Measurements from ENCODE around the gene RNU1-2.
A peak's percentile ranks its signal among the peaks of the same experiment; 100 is the strongest.
"Not testable (repeated sequence)": the region's sequence is repeated elsewhere in the genome, so short reads cannot be mapped to it uniquely, and the experiment has no call there.

RNU1-2 gene

GRCh38 chr1:16888860-16889816 is 6.6 kb upstream of the RNU1-2 start:
- DNase-seq = peak; percentile 84

DNA sequence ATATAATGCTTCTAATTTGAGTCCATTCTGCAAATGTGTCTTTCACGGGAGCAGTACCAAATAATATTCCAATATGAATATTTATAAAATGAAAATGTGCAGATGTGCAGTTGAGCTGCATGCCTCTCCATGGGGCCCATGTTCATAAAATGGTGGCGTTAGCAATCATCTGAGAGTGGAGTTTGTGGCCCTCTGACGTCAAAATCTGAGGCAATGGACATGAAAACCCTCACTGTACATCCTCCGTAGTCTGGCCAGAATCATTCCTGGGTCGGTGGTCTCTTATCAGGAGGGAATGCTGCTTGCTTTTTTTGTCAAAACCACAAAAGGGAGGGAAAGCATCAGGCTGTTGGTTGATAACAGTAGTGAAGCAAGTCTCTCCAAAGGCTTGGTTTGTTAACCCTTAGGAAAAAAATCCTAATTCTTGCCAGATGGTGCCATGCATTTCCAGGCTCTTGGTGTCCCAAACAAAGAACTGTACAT is 5.2 kb upstream of the RNU1-2 start:
- not testable (repeated sequence) for DNase-seq

- not testable (repeated sequence) for DNase-seq
Measured at GRCh38 chr1:16891057-16891456, 4.7 kb upstream of the RNU1-2 start.

- not testable (repeated sequence) for DNase-seq
Measured at GRCh38 chr1:16892978-16893525, 2.7 kb upstream of the RNU1-2 start.

DNA sequence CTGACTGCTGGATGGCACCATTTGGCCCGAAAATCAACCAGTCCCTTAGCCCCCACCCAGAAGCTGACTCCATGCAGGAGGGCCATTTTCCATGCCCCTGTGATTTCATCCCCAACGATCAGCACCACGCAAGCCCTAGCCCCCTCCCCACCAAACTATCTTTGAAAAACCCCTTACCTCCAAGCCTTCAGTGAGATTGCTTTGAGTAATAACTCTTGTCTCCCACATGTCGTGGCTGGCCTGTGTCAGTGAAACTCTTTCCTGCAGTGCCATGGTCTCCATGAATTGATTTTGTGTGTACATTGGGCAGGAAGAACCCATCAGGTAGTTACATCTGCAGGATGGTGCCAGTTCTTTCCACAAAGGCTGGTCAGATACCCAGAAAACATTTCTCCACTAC is 2.0 kb upstream of the RNU1-2 start:
- not testable (repeated sequence) for DNase-seq

GRCh38 chr1:16894338-16894737 is 1.4 kb upstream of the RNU1-2 start:
- DNase-seq = not testable (repeated sequence)

DNA sequence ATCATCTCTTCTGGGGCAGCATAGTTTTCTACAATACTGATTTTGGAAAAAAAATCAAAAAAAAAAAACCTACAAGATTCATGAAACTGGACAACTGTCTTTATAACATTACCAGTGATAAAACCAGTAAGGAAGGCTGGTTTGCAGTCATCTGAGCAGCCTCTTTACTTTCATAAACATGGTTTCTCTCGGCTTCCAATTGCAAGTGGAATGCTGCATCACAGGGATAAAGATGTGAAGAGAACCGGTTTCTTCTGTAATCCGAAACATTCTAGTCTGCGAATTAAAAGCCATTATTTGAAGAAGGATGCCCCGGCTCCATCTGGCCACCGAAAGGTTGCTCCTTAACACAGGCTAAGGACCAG is 565 bp upstream of the RNU1-2 start:
- DNase-seq = not testable (repeated sequence)

- DNase-seq = peak; percentile 79
Measured at GRCh38 chr1:16896316-16897055, 706 bp downstream of the RNU1-2 start.

- not testable (repeated sequence) for DNase-seq
Measured at GRCh38 chr1:16897653-16898052, 1.9 kb downstream of the RNU1-2 start.

DNA sequence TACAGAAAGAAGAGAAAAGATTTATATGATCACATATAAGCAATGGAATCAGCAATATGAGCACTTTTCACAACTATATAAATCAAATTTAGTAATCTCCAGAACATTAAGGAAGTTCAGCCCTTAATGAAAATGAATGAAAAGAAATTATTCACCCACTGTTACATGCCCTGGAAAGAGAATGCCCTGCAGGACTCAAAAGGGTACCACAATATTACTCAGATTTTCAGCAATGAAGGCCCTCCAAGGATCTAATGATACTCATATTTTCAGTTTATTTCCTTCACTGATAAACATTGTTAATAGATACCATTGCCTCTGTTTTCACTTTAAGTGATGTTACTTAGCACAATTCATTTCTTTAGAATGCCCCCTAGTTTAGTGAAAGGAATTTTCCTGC is 2.5 kb downstream of the RNU1-2 start:
- not testable (repeated sequence) for DNase-seq

DNA sequence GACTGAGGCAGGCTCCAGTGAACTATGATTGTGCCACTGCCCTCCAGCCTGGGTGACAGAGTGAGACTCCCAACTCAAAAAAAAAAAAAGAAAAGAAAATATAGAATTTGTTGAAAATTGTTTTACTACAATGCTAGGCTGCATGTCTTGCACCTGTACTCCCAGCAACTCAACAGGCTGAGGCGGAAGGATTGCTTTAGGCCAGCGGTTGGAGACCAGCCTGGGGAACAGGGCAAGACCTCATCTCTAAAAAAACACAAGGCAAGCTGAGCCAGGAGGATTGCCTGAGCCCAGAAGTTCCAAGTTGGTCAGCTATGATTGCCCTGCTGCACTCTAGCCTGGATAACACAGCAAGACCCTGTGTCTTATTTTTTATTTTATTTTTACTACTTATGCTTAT is 3.2 kb downstream of the RNU1-2 start:
- not testable (repeated sequence) for DNase-seq

DNA sequence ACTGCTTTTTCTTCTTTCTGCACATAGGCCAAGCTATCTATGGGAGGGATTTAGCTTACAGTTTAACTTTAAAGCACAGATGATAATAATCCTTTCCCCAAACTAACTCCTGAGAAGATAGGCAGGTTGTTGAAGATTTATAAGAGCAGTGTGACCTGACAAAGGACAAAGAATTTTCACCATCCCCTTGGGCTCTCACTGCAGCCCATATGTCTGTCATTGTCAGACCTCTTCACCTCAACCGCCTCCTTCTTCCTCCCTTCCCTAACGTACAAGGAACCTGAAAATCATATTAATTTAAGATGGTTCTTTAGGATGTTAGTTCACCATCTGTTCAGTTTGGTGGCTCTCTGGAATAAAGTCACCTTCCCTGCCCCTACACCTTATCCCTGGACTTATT is 5.0 kb downstream of the RNU1-2 start:
- no peak for DNase-seq

- DNase-seq = not testable (repeated sequence)
Measured at GRCh38 chr1:16901371-16901770, 5.6 kb downstream of the RNU1-2 start.

DNA sequence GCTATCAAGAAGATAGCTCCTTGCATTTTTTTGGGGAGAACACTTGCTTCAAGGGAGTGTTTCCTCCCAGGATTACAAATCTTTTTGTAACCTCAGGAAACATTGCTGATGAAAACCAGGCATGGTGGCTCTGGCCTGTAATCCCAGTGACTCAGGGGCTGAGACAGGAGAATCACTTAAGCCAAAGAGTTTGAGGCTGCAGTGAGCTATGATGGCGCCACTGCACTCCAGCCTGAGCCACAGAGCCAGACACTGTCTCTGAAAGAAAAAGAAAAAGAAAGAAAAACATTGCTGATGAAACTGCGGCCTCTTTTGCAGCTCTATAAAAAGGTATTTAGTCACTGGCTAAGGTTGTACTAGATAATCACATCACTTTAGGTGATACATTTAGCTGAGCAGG is 7.3 kb downstream of the RNU1-2 start:
- peak; percentile 45 for DNase-seq

GRCh38 chr1:16903458-16903796 is 7.6 kb downstream of the RNU1-2 start:
- peak; percentile 38 for DNase-seq

DNA sequence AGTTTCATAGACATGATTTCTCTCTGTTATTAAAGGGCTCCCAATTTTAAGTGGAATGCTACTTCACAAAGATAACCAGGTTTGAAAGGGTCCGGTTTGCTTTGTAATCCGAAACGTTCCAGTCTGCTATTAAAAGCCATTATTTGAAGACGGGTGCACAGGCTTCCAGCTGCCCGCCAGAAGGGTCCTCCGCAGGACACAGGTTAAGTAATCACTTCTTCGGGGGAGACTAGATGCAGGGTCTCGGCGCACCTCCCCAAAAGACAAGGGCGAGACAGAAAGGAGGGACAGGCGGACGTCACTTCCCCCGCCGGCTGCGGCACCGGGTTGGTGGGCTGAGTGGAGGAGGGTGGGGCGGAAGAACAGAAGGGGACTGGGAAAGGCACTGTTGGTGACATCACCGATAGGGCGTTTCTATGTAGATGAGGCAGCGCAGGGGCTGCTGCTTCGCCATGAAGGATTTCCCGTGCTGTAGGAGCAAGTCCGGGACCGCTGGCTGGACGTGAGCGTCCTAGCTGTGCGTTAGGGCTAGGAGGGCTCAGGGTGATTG is 8.9 kb downstream of the RNU1-2 start:
- DNase-seq = peak; percentile 96

- peak; percentile 98 for DNase-seq
Measured at GRCh38 chr1:16905110-16905867, 9.5 kb downstream of the RNU1-2 start.

DNA sequence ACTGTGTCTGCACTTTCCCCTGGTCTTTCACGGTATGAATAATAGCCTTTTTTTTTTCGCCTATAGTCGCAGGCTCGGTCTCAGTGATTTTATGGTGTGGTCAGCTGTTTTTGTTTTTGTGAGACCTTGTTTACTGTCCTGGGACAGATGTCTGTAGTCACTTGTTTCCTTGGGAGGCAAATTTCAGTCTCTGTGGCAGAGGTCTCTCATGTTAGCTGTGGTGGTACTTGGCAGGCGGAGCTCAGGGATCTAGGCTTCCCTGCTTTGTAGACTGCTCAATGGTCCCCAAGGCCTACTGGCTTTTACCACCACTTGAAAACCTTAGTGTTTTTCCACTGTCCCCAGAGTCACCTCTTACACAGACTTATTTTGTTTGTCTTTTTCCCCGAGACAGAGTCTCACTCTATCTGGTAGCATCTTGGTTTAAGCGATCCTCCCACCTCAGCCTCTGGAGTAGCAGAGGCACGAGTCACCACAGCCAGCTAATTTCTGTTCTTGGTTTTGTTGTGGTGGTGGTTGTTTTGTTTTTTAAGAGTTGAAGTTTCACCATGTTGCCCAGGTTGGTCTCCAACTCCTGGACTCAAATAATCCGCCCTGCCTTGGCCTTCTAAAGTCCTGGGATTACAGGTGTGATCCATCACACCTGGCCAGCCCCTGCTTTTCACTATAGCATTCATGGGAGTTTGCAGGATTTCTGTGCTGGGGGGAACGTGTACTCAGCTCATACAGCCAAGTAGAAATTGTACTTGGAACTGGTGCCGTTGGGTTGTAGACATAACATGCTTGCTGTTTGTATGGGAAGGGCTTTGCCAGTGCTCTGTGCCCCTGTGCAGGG is 10.3 kb downstream of the RNU1-2 start:
- DNase-seq = no peak

GRCh38 chr1:16906873-16907272 is 11.1 kb downstream of the RNU1-2 start:
- DNase-seq = no peak

DNA sequence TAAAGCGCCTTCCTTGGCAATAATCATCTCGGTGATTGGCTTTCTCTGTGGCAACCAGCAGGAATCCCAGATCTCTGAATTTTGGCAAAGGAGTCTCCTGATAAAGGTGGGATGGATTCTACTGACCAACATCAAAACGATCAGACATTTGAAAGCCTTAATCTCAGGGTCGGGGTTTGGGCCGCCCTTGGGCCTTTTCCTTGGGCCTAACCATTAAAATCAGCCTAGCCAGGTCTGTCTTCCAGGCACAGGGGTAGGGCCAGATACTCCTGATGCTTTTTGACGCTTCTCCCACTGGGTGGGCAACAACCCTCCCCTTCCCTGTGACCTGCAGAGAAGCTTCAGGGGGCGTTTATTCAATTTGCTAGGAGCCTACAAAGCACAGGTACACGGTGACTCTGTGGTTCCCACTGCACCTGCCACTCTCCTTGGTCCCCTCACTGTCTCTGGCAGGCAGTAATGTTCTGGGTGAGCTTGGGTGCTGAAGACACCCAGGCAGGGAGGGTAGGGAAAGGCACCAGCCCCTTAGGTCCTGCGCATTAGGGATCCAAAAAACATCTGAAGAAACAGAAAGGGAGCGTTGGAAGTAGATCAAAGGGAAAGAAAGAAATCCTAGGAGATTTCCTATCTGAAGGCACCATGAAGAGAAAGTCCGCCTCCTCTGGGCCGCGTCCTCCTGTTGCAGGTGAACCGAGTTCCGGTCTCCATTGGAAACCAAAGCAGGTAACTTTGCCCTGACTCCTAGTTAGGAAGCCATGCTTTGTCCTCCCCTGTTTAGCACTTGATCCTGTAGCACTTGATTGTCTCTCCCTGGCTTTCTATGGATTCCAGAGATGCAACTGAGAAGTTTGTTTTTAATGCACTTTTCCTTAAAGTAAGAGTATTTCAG is 12.3 kb downstream of the RNU1-2 start:
- no peak for DNase-seq

Data from SHP77 treated with DMSO at 0.1 percent for 48 hours (cell line).